ENCODE data around the gene TOR4A.
A peak's percentile ranks its signal among the peaks of the same experiment; 100 is the strongest.
"Not testable (repeated sequence)": the region's sequence is repeated elsewhere in the genome, so short reads cannot be mapped to it uniquely, and the experiment has no call there.

Gene TOR4A

GRCh38 chr9:137239541-137240200 is 37.9 kb upstream of the TOR4A start:
- not testable (repeated sequence) for DNase-seq

- no peak for DNase-seq
Measured at GRCh38 chr9:137240318-137240840, 37.1 kb upstream of the TOR4A start.

GRCh38 chr9:137240841-137241489 is 36.6 kb upstream of the TOR4A start, which contains the start of gene TUBB4B:
TSS of gene TUBB4B (plus strand) at chr9:137241287. CDS start at chr9:137241361, 74 bp downstream.
- peak; percentile 98 for DNase-seq

- DNase-seq: no peak
Measured at GRCh38 chr9:137241490-137242268, 35.8 kb upstream of the TOR4A start.

GRCh38 chr9:137242269-137243203 is 35.0 kb upstream of the TOR4A start:
- DNase-seq: no peak

GRCh38 chr9:137243266-137243625 is 34.3 kb upstream of the TOR4A start:
- DNase-seq: not testable (repeated sequence)

- DNase-seq: no peak
Measured at GRCh38 chr9:137243626-137244485, 33.7 kb upstream of the TOR4A start.

GRCh38 chr9:137244486-137245449 is 32.8 kb upstream of the TOR4A start:
- no peak for DNase-seq

GRCh38 chr9:137245450-137246421 is 31.8 kb upstream of the TOR4A start:
- no peak for DNase-seq

GRCh38 chr9:137247135-137247915 is 30.2 kb upstream of the TOR4A start:
- no peak for DNase-seq

- DNase-seq: no peak
Measured at GRCh38 chr9:137247916-137248175, 29.7 kb upstream of the TOR4A start.

GRCh38 chr9:137250329-137251193 is 27.0 kb upstream of the TOR4A start:
- no peak for DNase-seq

GRCh38 chr9:137251194-137251461 is 26.4 kb upstream of the TOR4A start, which contains the start of gene STPG3:
TSS of gene STPG3 (plus strand) at chr9:137251286. CDS start at chr9:137251287, 1 bp downstream.
- DNase-seq: no peak

GRCh38 chr9:137251490-137252268 is 25.8 kb upstream of the TOR4A start:
- DNase-seq: no peak

- DNase-seq: no peak
Measured at GRCh38 chr9:137252555-137253506, 24.7 kb upstream of the TOR4A start.

Measured in NCI-H1105 (cell line).